Lower leg skin (tissue), 3 donors: ENCODE measurements around the gene NRXN3.

Experiments used
- POLR2A ChIP-seq, 2 donors: fragments of 450-650 bp; IDR thresholded peaks; one replicate each; pipeline ENCODE4 v1.6.1; 2016 to 2017; ENCODE audit warnings: antibody characterized with exemption in 2 of 2, mild to moderate bottlenecking in 1 of 2, moderate library complexity in 1 of 2
- TF ChIP-seq, protein P1 (sequence below), 3 donors: fragments of 450-650 bp; IDR thresholded peaks; one replicate each; pipeline ENCODE4 v1.5.1; 2016; ENCODE audit warnings: antibody characterized with exemption in 3 of 3, mild to moderate bottlenecking in 3 of 3, moderate library complexity in 2 of 3

DNA sequence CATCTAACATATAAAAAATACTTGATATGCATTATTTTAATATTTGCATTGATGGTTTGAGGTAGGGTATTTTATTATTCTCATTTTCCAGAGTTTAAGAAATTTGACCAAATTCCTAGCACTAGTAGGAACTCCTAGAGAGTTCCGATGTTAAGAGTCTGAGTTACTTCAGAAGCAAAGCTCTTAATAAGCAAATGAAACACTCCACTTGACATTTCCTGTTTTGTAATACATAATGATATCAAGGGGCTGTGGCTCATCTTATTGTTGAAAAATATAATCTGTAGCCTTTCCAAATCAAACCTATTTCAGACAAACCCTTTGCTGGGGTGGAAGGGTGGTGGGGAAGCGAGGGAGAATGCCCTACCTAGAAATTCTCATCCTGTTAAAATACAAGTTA, 1685.6 kb downstream of the NRXN3 start:
- TF ChIP-seq, protein P1, sequence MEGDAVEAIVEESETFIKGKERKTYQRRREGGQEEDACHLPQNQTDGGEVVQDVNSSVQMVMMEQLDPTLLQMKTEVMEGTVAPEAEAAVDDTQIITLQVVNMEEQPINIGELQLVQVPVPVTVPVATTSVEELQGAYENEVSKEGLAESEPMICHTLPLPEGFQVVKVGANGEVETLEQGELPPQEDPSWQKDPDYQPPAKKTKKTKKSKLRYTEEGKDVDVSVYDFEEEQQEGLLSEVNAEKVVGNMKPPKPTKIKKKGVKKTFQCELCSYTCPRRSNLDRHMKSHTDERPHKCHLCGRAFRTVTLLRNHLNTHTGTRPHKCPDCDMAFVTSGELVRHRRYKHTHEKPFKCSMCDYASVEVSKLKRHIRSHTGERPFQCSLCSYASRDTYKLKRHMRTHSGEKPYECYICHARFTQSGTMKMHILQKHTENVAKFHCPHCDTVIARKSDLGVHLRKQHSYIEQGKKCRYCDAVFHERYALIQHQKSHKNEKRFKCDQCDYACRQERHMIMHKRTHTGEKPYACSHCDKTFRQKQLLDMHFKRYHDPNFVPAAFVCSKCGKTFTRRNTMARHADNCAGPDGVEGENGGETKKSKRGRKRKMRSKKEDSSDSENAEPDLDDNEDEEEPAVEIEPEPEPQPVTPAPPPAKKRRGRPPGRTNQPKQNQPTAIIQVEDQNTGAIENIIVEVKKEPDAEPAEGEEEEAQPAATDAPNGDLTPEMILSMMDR (IDR thresholded peaks at IDR 0.05) = no peak
- TF ChIP-seq POLR2A (IDR thresholded peaks at IDR 0.05) = no peak
